ENCODE measurements around the gene TRIM43B.
"Not testable (repeated sequence)": the region's sequence is repeated elsewhere in the genome, so short reads cannot be mapped to it uniquely, and the experiment has no call there.

Gene TRIM43B

GRCh38 chr2:95433973-95434372 lies 50.6 kb downstream of the TRIM43B start:
- not testable (repeated sequence) for DNase-seq (ENCODE audit: low spot score)

GRCh38 chr2:95433373-95433772 lies 51.2 kb downstream of the TRIM43B start:
- DNase-seq (ENCODE audit: low spot score): not testable (repeated sequence)

GRCh38 chr2:95429748-95430467 lies 54.6 kb downstream of the TRIM43B start:
- DNase-seq (ENCODE audit: low spot score): not testable (repeated sequence)

- DNase-seq (ENCODE audit: low spot score): not testable (repeated sequence)
Observed at GRCh38 chr2:95427196-95427867, 57.2 kb downstream of the TRIM43B start.

Data from AG08396 (cell line).